Ovary (tissue), 3 donors: Measurements from ENCODE around the gene LRRC4.

Experiments used
- POLR2A ChIP-seq: fragments of 450-650 bp; IDR thresholded peaks from one replicate; pipeline ENCODE4 v1.6.1; 2017; ENCODE audit warnings: antibody characterized with exemption, mild to moderate bottlenecking, moderate library complexity
- TF ChIP-seq, protein P1 (sequence below), 3 donors: fragments of 450-650 bp in 2 of 3; fragments of 200-600 bp in 1 of 3; IDR thresholded peaks; one replicate each; pipeline versions ENCODE4 v1.5.1 to v1.8.0; 2016 to 2022; ENCODE audit warnings: antibody characterized with exemption in 3 of 3, mild to moderate bottlenecking in 1 of 3
- donor health status: DM: no; HTN: no; CAD: no.

DNA sequence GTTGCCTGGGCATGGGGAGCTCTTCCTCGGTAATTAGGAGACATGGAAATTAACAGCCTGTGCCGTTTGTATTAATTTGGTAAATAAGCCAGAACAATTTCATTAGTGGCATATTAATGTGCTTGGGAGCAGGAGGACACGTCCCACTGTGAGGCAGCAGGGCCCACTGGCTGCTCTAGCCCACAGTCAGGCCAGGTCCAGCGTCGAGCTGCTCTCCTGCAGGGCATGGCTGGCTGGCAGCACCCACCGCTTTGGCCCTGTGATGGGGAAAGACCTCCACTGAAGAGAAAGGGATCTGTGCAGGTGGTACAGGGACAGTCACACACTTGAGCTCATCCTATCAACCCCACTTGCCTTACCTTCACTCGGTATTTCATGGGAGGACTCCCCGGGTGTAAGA is 37.5 kb upstream of the LRRC4 start:
- no peak for TF ChIP-seq POLR2A
- TF ChIP-seq, protein P1, sequence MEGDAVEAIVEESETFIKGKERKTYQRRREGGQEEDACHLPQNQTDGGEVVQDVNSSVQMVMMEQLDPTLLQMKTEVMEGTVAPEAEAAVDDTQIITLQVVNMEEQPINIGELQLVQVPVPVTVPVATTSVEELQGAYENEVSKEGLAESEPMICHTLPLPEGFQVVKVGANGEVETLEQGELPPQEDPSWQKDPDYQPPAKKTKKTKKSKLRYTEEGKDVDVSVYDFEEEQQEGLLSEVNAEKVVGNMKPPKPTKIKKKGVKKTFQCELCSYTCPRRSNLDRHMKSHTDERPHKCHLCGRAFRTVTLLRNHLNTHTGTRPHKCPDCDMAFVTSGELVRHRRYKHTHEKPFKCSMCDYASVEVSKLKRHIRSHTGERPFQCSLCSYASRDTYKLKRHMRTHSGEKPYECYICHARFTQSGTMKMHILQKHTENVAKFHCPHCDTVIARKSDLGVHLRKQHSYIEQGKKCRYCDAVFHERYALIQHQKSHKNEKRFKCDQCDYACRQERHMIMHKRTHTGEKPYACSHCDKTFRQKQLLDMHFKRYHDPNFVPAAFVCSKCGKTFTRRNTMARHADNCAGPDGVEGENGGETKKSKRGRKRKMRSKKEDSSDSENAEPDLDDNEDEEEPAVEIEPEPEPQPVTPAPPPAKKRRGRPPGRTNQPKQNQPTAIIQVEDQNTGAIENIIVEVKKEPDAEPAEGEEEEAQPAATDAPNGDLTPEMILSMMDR (IDR thresholded peaks at IDR 0.05), result no peak
